Nucleus accumbens (tissue), 56 donors: ENCODE measurements around the gene GSE1.

Source experiments
- DNase-seq, 56 donors: peaks; one replicate each; lab custom pipeline; 2025; lab: John Stamatoyannopoulos, UW

The GSE1 gene

DNA sequence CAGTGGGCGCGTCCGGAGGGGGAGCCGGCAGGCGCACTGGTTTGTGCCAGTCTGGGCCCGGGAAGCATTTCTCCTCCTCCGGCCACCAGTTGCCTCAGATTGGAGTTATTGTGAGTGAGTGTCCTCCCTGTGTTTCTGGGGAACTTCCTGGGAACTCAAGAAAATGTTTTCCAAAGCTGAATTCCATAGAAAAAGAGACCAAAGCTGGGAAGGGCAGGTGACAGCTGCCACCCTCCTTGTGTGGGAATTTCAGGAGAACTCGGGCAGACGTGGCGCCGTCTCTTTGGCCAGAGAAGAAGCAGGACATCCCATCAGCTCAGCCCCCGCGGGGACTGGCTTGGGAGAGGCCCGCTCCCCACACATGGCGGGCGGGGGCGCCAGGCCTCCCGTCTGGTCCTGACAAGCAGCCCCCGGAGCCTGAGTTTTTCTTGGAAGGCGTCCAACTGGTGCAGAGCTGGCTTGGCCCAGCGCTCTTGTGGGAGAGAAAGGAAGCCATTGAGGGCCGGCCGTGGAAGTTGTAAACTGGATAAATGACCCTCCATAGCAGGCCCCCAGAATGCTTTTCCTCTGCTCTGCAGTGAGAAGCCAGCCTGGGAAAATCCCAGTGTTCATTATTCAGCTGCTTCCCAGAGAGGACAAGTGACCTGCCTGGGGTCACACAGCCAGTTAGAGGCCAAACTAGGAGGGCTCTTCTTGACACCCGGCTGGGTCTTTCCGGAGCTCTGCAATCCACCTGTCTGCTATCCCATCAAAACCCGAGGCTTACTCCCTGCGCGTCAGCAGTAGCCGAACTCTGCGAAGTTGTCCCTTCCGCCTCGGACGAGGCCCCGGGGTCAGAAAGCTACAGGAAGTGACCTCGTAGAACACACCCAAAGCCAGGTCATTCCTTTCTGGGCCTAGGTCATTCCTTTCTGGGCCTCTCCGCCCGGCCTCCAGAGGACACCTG lies 39.2 kb upstream of the GSE1 start:
- DNase-seq: peak in 39 of 56 donors; percentile 10 to 70 (median 29)

GRCh38 chr16:85574672-85575475 lies 38.2 kb upstream of the GSE1 start:
- no peak for DNase-seq

DNA sequence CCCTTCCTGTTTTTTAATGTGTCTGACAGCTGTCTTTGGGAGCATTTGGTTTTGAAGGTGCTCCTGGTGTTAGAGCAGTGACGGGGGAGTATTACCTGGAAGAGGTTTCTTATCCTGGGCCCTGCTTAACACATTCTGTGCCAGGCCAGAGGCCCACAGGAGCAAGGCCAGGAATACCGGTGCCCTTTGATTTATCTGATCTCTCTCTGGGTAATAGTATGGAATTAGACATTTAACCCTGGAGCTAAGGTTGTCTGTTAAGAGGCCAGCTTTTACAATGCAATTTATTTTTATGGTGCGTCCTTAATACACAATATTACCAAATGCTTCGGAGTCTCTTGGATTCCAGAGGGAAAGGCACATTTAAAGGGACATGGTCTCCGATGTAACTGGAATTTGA lies 37.2 kb upstream of the GSE1 start:
- no peak for DNase-seq

- no peak for DNase-seq
These were observed 36.2 kb upstream of the GSE1 start for GRCh38 chr16:85576944-85577343.

DNA sequence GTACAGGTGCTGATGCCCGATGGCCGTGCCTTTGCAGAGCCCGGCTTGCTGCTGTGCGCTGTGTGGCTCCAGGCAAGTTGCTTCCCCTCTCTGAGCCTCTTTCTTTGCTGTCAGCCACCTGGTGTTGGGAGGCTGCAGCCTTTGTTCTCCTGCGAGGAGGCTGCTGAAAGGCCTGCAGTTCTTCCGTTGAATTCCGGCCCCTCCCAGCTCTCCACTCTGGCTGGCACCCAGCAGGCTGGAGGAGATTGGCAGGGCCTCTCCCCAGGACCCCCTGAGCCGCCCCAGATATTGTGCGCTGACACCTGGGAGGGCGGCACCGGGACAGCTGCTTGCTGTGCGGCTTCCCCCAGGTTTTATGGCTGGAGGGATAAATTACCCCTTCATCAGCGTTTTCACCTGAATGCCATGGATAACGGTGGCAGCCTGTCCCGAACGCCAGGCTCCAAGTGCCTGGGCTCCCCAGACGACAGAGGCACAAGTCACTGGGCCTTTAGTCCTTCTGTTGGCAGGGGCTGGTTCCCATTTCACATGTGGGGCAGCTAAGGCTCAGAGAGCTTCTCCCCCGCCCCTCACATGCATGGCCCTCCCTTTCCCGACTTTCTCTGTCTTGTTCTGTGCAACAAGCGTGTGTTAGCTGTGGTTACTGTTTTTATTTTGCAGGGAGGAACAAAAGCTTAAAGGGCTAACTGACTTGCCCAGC lies 35.1 kb upstream of the GSE1 start:
- no peak for DNase-seq

DNA sequence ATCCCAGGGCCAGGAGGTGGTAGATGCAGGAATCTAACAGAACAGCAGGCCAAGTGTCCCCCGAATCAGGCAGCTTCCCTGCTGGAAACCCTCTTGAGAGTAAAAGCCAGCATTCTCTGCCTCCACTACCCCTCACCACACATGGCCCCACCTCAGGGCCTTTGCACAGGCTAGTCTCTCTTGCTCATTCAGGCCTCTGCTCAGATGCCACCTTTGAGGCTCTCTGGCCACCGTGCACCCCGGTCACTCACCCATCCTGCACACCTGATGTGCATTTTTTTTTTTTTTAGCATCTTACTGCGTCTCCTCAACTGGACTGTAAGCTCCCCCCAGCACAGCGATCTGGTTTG lies 34.5 kb upstream of the GSE1 start:
- DNase-seq: no peak

DNA sequence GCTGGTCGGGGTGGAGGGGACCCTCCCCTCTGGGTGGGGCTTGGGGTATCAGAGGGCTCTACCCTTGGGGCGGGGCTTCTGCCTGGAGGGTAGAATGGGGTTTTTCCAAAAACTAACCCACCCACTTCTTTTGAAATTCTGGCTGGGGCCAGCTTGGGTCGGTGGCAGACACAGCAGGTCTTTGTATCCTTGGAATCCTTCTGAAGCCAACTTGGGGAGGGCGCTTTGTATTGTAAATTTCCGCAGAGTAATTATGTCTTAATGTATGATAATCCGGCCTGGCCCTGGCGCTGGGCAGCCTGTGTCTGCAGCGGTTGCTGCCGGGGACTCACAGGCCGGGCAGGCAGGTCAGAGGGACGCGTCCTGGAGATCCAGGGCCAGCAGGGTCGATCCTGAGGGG lies 33.9 kb upstream of the GSE1 start:
- no peak for DNase-seq

DNA sequence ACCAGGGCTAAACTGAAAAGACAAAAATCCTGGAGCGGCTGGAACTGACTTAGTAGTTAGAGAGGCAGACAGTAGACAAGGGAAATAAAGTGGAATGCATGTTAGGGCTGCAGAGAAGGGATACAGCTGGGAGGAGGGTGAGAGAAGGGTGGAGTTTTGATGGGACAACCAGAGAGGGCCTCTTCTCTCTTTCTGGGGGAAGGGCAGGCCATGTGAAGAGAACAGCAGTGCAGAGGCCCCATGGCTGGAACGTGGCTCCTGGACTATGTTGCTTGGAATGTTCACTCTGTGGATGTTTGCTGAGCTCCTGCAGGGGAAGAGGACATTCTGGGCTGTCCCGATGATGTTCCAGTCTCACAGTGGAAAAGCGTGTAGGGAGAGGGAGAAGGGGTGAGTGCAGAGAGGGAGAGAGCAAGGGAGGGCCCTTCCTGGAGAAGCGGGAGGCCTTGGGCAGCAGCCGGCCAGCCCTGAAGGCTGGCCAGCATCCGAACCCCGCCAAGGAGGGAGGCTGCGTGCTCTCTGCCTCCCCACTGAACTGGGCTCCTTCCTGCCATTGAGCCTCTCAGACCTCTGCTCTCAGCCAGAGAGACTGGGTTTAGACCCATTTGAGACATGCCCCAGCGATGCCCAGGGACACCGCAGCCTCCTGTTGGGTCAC lies 33.1 kb upstream of the GSE1 start:
- DNase-seq: no peak

DNA sequence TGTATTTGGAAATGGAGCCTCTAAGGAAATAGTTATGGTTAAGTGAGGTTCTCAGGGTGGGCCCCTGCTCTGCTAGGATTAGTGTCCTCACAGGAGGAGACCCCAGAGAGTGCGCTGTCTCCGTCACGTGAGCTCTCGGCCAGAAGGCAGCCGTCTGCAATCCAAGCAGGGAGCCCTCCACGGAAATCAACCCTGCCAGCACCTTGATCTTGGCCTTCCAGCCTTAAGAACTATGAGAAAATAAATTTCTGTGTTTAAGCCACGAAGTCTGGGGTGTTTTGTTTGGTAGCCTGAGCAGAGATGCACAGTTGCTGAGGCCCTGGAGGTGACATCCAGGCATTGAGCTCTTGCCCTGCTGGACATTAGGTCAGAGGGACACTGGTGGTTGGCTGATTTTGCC lies 32.4 kb upstream of the GSE1 start:
- no peak for DNase-seq

GRCh38 chr16:85582229-85582991 lies 30.7 kb upstream of the GSE1 start:
- DNase-seq: no peak

DNA sequence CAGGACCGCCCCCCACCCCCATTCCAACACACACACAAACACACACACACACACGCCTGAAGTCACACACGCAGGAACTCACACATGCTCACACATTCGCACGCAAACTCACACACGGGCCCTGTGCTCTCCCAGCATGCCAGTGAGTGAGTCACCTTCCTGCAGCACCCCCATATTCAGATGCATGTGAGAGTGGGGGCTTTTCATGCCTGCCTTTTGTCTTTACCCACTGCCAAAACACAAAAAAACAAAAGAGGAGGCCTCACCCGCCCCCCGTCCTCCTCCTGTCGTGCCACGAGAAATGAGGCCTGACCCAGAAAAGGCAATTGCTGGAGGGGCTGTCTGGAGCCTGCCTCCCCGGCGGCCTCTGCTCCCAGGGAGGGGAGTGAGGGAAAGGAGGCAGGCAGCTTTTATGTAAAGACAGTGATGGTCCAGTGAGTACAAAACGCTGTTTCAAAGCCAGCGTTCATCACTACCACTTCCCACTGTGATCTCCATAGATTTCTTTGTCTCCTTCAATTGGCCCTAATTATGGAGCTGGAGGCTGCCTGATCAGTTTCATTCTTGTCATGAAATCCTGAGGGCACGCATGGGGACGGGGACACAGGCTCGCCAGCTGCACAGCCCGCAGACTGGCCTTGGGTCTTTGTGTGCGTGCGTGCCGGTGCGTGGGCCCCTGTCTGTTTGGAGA lies 29.5 kb upstream of the GSE1 start:
- DNase-seq: peak in 19 of 56 donors; percentile 1 to 61 (median 20)

DNA sequence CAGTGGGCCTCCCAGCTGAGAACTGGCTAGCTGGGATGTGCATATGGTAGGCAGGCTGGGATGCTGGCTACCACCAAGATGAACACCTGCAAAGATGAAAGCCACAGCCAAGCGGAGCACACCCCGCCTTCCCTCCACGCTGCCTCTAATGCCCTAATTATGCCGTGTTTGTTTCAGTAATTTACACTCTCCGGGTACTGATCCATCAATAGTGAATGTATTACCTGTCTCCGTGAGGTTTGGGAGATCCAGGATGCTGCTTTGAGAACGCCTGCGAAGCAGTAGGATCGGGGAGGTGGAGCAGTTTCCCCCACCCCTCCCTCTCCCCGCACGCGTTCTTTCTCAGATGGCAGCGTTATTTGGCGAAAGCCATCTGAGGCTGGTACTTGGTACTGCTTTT lies 28.9 kb upstream of the GSE1 start:
- DNase-seq: peak in 6 of 56 donors; percentile 11 to 45 (median 14)

- DNase-seq: no peak
These were observed 28.3 kb upstream of the GSE1 start for GRCh38 chr16:85584819-85585282.

DNA sequence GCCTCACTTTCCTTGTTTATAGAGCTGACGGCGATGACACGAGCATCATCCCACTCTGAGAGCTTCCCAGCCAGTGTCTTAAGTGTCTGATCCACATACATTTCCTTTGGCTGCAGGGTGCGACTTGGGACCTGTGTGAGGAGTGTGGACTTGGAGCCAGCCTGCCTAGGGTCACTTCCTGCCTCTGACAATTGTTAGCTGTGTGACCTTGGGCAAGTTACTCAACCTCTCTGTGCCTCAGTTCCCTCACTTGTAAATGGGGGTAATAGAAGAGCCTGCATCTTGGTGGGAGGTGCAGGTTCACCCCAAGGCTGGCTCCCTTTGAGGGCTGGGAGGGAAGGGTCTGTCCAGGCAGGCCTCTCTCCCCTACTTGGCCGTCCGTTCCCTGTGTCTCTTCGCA lies 27.4 kb upstream of the GSE1 start:
- DNase-seq: no peak

DNA sequence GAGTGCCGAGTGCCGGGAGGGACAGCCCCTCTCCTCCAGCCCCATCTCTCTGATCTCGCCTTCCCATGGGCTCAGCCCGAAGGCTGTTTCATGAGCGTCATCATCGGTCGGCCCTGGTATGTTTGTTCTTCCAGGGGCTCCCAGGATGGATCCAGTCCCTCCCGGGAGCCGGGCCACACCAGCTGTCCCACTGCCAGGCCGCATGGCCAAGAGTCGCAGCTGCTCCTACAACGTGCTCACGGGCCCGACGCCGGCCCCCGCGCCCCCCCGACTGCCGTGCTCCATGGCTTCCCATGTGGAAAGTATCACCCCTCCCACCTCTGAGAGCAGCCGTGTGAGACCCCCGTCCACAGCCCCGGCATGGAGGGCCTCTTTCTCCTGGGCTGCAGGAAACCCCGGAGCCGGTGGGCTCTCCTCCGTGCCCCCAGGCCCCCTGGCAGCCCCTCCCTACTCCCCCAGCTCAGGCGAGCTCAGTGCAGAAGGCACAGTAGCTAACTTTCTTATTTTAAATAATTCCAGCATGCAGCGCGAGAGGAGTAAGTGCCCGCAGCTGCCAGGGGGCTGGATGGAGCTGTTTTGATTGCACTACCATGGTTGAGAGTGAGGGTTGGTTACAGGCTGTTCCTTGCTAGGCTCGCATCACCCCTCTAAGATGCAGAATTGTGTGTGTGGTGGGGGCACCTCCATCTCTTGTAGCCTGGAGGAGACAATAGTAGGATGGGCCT lies 26.6 kb upstream of the GSE1 start:
- DNase-seq: peak in 29 of 56 donors; percentile 5 to 73 (median 33)

GRCh38 chr16:85587762-85588556 lies 25.2 kb upstream of the GSE1 start:
- DNase-seq: no peak
